Activated CD8-positive, alpha-beta memory T cell treated with anti-CD3 and anti-CD28 coated beads for 4 hours (primary cell): ENCODE measurements around the gene GGA1.
"Not testable (repeated sequence)": the region's sequence is repeated elsewhere in the genome, so short reads cannot be mapped to it uniquely, and the experiment has no call there.

Source experiments
- DNase-seq, 2 donors: peaks; one replicate each; pipeline ENCODE4 v3.0.0-alpha.2; 2020; ENCODE audit warnings: low read depth in 2 of 2

The GGA1 gene

DNA sequence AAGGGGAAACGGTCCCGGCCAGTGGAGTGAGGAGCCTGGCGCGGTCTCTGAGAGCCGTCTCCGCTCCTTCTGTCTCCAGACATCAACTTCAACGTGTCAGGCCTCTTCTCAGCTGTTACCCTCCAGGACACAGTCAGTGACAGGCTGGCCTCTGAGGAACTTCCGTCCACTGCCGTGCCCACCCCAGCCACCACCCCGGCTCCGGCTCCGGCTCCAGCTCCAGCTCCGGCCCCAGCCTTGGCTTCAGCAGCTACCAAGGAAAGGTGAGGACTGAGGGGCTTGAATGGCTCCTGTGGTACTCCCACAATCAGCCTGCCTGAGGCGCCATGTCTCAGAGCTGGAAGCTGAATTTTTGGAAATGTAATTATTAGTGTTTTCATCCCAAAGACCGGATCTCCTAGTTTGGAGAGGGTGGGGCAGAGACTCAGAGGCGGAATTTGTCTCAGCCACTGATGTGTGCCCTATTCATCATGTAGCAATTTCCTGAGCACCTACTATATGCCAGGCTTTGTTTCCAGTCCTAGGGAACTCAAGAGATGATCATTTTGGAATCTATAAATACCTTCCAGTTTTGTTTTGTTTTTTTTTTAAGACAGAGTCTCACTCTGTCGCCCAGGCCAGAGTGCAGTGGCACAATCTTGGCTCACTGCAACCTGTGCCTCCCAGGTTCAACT is 42.0 kb downstream of the GGA1 start:
- no peak for DNase-seq

DNA sequence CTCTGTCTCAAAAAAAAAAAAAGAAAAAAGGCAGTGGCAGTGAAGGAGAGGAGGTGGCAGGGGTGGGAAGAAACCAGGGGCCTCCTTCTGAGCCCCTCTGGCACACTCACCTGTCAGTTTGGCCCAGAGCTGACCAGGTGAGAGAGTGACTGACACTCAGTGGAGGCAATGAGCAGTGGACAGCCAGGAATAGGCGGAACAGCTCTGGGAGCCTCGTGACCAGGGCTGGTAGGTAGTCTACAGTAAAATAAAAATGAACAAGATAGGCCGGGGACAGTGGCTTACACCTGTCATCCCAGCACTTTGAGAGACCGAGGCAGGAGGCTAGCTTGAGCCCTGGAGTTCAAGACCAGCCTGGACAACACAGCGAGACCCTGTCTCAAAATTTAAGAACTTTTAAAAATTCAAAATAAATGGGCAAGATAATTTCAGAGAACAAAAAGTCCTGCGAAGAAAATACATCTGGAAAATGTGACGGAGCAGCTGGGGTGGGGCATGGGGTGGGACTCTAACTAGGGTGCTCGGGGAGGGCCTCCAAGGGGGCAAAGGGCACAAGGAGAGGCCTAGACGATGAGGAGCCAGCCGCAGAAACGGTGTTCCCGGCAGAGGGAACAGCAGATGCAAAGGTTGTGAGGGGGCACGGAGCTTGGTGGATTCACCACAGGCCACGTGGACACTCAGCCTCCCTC is 46.1 kb downstream of the GGA1 start:
- no peak for DNase-seq

DNA sequence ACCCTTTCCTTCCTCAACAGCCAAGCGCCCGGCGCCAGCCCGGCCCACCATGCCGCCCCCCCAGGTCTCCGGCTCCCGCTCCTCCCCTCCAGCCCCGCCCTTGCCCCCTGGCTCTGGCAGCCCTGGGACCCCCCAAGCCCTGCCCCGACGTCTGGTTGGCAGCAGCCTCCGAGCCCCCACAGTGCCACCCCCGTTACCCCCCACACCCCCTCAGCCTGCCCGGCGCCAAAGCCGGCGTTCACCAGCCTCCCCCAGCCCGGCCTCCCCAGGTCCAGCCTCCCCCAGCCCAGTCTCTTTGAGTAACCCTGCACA is 46.6 kb downstream of the GGA1 start:
- DNase-seq, result no peak

DNA sequence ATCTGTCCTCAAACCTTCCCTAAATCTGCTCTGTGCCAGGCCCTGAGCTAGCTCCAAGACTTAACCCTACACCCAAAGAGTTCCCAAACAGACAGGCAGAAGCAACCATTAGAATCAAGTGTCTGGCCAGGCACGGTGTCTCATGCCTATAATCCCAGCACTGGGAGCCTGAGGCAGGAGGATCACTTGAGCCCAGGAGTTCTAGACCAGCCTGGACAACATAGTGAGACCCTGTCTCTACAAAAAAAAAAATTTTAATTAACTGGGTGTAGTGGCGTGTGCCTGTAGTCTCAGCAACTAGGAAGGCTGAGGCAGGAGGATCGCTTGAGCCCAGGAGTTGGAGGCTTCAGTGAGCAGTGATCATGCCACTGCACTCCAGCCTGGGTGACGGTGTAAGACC is 47.9 kb downstream of the GGA1 start:
- not testable (repeated sequence) for DNase-seq

DNA sequence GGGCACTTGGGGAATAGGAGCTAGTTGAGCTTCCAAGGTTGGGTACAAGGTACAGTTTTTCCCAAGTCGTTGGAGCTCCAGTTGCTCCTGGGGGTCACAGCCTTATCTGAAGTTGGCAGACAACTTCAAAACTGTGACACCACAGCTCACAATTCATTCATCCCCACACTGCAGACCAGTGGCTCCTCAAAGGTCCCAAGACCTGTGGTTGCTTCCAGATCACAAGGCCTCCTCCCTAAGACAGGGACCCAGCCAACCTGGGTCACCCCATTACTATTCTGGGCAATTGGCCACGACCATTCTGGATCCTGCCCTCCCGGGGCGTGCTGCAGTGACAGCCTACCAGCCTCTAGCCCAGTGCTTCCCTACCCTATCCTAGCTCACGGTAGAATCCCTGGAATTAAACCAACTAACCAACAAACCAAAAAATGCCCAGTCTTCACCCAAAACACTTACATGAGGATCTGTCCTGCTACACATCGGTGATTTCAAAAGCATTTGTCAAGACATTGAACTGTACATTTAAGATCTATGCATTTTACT is 49.0 kb downstream of the GGA1 start:
- DNase-seq, result no peak

DNA sequence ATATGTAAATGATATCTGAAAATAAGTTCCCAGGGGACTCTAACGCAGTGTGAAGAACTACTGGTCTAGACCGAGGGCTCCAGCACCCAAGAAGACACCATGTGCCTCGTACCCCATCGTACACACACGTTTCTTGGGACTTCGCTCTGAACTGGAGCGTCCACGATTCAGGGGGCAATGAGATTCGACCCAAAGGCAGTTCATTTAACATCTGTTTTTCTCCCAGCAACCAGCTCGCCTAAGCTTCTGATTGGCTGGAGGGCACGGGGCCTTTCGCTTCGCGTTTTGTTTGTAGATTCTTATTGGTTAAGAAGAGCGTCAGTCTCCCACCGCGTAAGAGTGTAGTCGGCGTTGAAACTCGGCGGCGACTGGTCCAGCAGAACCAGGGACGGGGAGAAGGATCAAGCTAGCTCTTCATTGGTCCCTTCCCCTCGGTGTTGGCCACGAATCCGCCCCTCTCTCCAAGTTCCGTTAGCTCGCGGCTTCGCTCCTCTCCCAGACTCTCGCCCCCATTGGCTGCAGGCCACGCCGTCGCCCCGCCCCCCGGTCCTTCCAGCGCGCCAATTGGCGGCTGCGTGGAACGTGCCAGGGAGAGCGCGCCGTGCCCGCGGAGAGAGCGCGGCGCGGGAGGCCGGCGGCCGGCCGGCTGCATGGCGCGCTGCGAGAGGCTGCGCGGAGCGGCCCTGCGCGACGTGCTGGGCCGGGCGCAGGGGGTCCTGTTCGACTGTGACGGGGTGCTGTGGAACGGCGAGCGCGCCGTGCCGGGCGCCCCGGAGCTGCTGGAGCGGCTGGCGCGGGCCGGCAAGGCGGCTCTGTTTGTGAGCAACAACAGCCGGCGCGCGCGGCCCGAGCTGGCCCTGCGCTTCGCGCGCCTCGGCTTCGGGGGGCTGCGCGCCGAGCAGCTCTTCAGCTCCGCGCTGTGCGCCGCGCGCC is 49.8 kb downstream of the GGA1 start, which contains the start of gene PDXP:
Gene PDXP (plus strand): TSS at position 591 of the 933 bp plus-strand sequence. CDS start 60 bp downstream, at position 651.
- peak; percentile 92 to 97 for DNase-seq

DNA sequence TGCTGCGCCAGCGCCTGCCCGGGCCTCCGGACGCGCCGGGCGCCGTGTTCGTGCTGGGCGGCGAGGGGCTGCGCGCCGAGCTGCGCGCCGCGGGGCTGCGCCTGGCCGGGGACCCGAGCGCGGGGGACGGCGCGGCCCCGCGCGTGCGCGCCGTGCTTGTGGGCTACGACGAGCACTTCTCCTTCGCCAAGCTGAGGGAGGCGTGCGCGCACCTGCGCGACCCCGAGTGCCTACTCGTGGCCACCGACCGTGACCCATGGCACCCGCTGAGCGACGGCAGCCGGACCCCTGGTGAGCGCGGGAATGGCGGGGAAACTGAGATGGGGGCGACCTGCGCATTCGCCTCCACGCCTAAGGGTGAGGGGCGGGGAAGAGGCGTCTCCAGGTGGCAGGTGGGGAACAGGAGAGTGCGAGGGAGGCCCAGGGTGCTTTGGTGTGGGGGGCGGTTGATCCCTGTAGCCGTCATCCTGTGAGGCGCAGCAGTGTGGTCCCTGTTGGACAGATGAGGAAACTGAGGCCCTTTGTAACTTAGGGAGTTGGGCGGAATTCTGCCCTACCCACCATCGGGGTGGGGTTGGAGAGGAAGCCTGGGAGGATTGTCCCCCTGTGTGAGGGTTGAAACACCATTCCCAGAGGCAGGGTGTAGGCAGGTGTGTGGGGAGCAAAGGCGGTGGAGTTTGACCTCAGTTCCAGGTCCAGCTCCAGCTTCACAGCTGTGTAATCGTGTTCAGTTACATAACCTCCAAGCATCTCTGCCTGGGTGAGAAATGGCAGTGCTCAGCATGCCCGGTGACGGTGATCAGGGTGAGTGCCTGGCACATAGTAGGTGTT is 50.6 kb downstream of the GGA1 start:
- DNase-seq, result no peak

DNA sequence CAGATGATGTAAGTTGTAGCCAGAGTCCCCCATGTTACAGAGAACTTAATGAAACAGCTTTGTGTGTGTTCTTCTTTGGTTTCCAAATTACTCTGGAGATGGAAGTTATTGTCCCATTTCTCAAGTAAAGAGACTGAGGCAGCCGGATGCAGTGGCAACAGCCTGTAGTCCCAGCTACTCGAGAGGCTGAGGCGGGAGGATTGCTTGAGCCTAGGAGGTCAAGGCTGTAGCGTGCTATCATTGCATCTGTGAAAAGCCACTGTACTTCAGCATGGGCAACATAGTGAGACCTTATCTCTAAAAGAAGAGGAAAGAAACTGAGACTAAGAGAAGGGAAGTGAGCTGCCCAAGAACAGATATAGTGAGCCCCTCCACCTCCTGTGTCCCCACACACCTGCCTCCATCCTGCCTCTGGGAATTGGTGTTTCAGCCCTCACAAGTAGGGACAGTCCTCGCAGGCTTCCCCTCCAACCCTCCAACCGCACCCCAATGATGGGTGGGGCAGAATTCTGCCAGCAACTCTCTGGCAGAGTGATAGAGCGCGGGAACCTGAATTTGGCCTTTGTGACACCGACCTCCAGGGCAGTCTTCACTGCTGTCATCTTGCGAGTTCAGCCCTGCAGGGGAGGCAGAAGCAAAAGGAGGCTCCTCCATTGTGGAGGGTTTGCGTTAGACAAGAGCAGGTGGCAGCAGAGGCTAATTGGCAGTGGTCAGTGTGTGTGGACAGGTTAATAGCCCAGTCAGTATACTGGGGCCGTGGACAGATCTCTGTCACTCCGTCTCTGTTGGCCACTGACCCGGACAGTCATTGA is 51.5 kb downstream of the GGA1 start:
- no peak for DNase-seq

DNA sequence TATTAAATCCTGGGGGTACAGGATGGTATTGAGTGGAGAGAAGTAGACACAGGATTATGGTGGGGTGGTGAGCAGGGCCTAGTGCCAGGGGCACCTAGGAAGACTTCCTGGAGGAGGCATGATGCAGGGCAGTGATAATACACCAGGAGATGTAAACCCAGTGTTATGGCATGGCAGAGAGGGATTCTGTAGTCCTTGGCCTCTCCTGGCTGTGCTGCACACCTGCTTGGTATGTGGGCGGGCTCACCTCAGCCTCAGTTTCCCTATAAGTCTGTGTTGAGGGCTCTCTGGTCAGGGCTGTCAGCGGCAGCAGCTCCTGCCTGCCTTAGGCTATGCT is 52.0 kb downstream of the GGA1 start:
- no peak for DNase-seq

DNA sequence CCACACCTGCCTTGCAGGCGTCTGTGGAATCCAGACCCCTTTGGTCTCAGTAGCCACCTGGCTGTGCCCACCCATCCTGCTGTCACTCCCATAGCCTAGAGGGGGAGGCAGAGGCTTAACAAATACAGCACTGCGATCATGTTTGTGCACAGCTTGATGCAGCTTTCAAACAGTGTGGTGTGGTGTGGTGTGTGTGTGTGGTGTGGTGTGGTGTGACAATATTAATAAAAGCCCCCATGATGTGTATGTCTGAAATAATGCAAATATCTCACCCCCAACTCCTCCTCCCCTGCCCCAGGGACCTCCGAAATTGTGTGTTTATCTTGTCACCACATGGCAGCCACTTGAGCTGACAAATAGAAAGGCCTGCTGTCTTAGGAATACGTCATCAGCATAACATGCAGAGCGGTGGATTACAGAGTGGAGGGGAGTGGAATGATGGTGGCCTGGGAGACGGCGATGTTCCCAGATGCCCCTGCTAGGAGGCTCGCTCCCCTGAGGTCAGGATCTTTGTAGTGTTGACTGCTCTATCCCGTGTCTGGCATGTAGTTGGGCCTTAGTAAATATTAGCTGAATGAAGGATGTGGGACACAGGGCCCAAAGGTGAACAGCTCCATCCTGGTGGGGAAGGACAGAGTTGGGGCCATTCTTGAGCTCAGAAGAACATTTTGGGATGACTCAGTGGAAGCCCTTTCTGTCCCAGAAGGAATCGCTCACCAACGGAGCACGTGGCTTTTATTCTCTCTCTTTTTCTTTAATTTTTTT is 52.7 kb downstream of the GGA1 start:
- DNase-seq, result no peak

DNA sequence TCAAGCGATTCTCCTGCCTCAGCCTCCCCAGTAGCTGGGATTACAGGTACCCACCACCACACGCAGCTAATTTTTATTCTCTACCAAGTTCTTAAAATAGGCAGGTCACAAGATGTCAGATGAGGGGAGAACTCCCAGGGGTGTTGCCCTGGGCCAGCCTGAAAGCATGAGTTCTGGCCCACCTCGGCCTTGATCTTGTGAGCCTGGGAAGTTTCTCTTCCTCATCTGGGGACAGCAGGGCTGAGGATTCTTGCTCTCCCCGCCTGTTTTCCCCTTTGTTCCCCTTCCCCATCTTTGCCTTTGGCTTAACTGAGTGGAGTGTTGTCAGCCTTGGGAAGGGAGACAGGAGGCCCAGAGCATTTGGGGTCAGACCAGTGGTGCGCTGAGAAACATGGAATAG is 53.4 kb downstream of the GGA1 start:
- no peak for DNase-seq

DNA sequence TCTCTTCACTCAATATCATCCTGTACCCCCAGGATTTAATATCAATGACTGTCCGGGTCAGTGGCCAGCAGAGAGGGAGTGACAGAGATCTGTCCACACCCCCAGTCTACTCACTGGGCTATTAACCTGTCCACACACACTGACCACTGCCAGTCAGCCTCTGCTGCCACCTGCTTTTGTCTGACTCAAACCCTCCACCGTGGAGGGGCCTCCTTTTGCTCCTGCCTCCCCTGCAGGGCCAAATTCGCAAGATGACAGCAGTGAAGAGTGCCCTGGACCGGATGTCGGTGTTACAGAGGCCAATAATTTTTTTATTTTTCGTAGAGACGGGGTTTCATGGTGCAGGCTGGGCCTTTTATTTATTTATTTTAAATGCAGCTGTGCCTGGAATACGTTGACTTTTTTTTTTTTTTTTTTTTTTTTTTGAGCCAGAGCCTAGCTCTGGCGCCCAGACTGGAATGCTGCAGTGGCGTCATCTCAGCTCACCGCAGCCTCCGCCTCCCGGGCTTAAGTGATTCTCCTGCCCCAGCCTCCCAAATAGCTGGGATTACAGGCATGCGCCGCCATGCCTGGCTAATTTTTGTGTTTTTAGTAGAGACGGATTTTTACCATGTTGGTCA is 55.0 kb downstream of the GGA1 start:
- DNase-seq, result no peak

DNA sequence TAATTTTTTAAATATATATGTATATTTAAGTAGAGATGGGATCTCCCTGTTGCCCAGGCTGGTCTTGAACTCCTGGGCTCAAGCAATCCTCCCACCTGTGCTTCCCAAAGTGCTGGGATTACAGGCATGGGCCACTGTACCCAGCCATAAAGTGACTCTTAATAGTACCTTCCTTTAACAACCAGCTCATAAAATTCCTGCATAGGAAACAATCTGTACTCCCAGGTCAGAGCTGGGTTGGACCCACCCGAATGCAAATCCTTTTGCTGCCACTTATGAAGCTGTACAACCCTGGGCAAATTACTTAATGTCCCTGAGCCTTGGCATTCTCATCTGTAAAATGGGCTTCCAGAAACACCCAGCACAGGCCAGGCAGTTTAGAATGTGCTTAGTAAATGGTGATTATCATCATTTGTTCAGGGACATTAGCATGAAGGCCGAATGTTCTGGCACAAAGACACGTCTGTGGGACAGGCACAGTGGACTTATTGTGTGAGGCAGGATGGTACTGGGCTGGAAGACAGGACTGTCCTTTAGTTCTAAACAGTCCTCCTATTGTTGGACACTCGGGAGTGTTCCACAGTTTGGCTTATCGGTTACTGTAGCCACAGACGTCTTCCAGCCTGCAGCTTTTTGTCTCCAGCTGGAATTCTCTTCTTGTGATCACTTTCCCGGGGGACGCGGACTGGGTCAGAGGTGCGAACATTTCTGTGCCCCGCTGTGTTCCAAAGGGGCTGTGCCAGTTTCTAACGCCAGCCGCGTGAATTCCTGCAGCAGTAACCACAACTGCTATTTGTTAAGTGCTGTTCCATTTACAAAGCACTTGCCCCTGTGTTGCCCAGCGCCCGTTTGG is 55.8 kb downstream of the GGA1 start:
- DNase-seq, result no peak

DNA sequence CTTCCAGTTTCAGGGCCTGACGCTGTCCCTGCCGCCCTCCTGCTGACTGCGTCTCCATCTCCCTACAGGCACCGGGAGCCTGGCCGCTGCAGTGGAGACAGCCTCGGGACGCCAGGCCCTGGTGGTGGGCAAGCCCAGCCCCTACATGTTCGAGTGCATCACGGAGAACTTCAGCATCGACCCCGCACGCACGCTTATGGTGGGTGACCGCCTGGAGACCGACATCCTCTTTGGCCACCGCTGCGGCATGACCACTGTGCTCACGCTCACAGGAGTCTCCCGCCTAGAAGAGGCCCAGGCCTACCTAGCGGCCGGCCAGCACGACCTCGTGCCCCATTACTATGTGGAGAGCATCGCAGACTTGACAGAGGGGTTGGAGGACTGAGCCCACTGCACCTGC is 56.9 kb downstream of the GGA1 start:
- DNase-seq, result no peak

DNA sequence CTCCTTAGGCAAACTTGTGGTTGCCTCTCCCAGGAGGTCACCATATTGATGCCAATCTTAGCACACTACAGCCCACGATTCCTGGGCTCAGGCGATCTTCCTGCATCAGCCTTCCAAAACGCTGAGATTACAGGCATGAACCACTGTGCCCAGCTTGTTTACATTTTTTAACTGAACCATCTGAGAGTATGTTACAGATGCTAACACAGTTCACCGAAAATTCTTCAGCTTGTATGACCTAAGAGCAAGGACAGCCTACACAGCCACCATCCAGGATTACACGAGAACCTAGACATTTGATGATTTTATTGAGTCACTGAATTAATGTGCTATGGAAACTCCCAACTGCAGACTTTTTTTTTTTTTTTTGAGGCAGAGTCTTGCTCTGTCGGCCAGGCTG is 61.0 kb downstream of the GGA1 start:
- no peak for DNase-seq

DNA sequence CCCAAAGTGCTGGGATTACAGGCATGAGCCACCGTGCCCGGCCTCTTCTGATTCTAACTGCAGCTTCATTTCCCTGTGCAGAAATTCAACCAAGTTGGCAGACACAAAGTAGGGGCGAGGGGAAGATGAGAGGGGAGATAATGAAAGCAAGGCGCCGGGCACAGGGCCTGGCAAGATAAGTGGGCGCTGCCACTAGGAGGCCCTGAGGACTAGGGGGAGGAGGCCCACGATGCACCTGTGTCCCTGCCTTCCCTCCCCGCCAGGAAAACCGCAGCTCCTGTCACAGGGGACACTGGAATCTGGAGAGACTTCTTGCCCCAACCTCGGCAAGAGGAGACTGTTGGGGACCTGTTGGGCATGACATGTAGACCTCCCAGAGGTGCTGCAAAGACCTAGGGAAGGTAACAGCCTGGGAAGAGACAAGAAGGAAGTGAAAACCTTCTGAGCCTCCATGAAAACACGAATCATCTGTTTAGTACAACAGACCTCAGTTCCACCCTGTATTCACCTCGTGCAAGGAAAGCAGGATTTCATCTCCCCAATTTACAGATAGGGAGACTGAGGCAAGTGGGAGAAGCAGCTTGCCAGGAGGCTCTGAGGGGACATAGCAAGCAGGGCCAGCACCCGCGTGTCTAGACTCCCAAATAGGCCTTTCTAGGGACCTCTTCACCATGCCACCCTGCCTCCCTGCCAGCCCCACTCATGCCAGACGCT is 63.7 kb downstream of the GGA1 start:
- no peak for DNase-seq

DNA sequence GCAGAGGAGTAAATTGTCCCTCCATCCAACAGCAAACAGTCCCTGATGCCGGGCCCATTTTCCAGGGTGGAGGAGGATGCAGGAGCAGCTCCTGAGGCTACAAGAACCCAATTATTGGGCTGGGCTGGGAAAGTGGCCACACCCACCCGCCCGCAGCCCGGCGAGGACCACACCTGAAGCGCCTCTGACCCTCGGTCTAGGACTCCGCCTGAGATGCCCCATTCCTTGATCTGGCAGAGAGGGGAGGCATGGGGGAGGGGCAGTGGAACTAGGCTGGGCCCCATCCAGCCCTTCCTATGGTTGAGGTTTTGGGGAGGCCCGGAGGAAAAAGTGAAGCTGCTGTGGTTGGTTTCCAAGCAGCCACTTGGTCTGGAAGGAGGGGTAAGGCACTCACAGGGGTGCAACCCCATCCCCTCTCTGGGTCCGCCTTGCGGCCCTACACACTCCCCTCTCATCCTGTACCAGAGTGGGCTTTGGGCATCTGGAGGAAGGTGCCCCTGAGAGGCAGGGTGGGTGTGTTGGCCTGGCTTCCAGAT is 64.4 kb downstream of the GGA1 start:
- no peak for DNase-seq

DNA sequence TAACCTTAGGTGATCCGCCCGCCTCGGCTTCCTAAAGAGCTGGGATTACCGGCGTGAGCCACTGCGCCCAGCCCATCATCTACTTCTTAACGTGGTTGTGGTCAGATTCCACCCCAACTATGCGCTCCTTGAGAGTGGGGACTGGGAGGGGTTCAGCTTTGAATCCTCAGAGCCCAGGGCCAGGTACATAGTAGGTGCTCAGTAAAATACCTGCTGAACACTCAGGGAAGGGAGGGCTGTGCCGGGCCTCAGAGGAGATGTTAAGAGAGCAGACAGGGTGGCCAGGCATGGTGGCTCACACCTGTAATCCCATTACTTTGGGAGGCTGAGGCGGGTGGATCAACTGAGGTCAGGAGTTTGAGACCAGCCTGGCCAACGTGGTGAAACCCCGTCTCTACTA is 65.6 kb downstream of the GGA1 start:
- DNase-seq, result no peak
